ENCODE data around the gene TIMM23.

GRCh38 chr10:46017733-46018132 lies 45.4 kb downstream of the TIMM23 start:
- TF ChIP-seq, protein P1, sequence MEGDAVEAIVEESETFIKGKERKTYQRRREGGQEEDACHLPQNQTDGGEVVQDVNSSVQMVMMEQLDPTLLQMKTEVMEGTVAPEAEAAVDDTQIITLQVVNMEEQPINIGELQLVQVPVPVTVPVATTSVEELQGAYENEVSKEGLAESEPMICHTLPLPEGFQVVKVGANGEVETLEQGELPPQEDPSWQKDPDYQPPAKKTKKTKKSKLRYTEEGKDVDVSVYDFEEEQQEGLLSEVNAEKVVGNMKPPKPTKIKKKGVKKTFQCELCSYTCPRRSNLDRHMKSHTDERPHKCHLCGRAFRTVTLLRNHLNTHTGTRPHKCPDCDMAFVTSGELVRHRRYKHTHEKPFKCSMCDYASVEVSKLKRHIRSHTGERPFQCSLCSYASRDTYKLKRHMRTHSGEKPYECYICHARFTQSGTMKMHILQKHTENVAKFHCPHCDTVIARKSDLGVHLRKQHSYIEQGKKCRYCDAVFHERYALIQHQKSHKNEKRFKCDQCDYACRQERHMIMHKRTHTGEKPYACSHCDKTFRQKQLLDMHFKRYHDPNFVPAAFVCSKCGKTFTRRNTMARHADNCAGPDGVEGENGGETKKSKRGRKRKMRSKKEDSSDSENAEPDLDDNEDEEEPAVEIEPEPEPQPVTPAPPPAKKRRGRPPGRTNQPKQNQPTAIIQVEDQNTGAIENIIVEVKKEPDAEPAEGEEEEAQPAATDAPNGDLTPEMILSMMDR (IDR thresholded peaks at IDR 0.05), result no peak
- TF ChIP-seq MAZ (IDR thresholded peaks at IDR 0.05; ENCODE audit: borderline replicate concordance, low read depth, low read length) (no peak), POLR2A (IDR thresholded peaks at IDR 0.05; ENCODE audit: low read length) (no peak), ZFP36 (IDR thresholded peaks at IDR 0.05; ENCODE audit: borderline replicate concordance, partially characterized antibody) (no peak), RFX5 (IDR thresholded peaks at IDR 0.05) (no peak), TP53 (CRISPR knock-in tag; IDR thresholded peaks at IDR 0.05) (no peak), HDAC2 (IDR thresholded peaks at IDR 0.05) (no peak), MAFK (IDR thresholded peaks at IDR 0.05; ENCODE audit: partially characterized antibody) (no peak), JUN (IDR thresholded peaks at IDR 0.05) (no peak)
- TF ChIP-seq, protein P2, sequence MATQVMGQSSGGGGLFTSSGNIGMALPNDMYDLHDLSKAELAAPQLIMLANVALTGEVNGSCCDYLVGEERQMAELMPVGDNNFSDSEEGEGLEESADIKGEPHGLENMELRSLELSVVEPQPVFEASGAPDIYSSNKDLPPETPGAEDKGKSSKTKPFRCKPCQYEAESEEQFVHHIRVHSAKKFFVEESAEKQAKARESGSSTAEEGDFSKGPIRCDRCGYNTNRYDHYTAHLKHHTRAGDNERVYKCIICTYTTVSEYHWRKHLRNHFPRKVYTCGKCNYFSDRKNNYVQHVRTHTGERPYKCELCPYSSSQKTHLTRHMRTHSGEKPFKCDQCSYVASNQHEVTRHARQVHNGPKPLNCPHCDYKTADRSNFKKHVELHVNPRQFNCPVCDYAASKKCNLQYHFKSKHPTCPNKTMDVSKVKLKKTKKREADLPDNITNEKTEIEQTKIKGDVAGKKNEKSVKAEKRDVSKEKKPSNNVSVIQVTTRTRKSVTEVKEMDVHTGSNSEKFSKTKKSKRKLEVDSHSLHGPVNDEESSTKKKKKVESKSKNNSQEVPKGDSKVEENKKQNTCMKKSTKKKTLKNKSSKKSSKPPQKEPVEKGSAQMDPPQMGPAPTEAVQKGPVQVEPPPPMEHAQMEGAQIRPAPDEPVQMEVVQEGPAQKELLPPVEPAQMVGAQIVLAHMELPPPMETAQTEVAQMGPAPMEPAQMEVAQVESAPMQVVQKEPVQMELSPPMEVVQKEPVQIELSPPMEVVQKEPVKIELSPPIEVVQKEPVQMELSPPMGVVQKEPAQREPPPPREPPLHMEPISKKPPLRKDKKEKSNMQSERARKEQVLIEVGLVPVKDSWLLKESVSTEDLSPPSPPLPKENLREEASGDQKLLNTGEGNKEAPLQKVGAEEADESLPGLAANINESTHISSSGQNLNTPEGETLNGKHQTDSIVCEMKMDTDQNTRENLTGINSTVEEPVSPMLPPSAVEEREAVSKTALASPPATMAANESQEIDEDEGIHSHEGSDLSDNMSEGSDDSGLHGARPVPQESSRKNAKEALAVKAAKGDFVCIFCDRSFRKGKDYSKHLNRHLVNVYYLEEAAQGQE (IDR thresholded peaks at IDR 0.05), result no peak

Measured in A549 (cell line).